ENCODE measurements around the gene PILRB. TPM values are rescaled to one million over a fixed set of nuclear protein-coding genes. Genes with fewer than 3 reads are reported as not detected.

The PILRB gene
- polyA plus RNA-seq, 3 donors, result 1.7 to 62.6 (median 2.2) TPM

GRCh38 chr7:100370303-100370702 lies 12.4 kb downstream of the PILRB start:
- Histone ChIP-seq H3K4me2 (replicated peaks; ENCODE audit: extremely low read depth, low read length, poor library complexity, severe bottlenecking) (no peak overlapping the region), H2AFZ (ENCODE audit: insufficient read depth, low read depth, low read length, poor library complexity, severe bottlenecking) (no peak overlapping the region), H3K27me3 (ENCODE audit: control insufficient read depth in 2 of 2, insufficient read depth in 2 of 2, low read length in 2 of 2) (no peaks in the 10 kb centered on the region), H3K9me3 (replicated peaks in 1 of 2; ENCODE audit: control insufficient read depth in 1 of 2, insufficient read depth in 1 of 2, low read length in 2 of 2) (no peaks in the 10 kb centered on the region), H3K4me3 (replicated peaks in 1 of 3; ENCODE audit: low read depth in 2 of 3, low read length in 3 of 3) (no peak overlapping the region), H3K36me3 (replicated peaks in 1 of 2; ENCODE audit: control insufficient read depth in 1 of 2, insufficient read depth in 2 of 2, low read length in 2 of 2) (peaks cover 4 to 8% of the 10 kb centered on the region in 2 donors), H3K4me1 (ENCODE audit: control insufficient read depth in 1 of 2, insufficient read depth in 2 of 2, low read length in 2 of 2) (peaks cover 93 to 97% of the 10 kb centered on the region in 2 donors), H4K20me1 (ENCODE audit: insufficient read depth, low read length) (no peaks in the 10 kb centered on the region), H3K79me2 (ENCODE audit: insufficient read depth, low read length) (peaks cover 69% of the 10 kb centered on the region), H3K9ac (ENCODE audit: insufficient read depth, low read length, poor library complexity, severe bottlenecking) (no peak overlapping the region), H3K27ac (ENCODE audit: low read depth in 1 of 2, low read length in 2 of 2) (peak overlapping the region; percentile 98 to 99)
- Mint-ChIP-seq H3K4me3 (no peak overlapping the region), H3K4me1 (peaks cover 90% of the 10 kb centered on the region), H3K27ac (peak overlapping the region; percentile 99 to 100 (median 99)), H3K27me3 (ENCODE audit: low read depth in 3 of 3) (peaks cover 0 to 5% (median 0%) of the 10 kb centered on the region in 3 donors), H3K36me3 (peaks cover 17 to 19% of the 10 kb centered on the region in 2 donors), H3K9me3 (no peaks in the 10 kb centered on the region)
- 94% methylated on average over 2 of the region's 4 CpGs for WGBS (ENCODE audit: insufficient coverage)
- intact Hi-C loops (cut with micrococcal nuclease), result no loop called here
- no peak for TF ChIP-seq CTCF (IDR thresholded peaks at IDR 0.05)
- no peak for DNase-seq

- Histone ChIP-seq H3K36me3 (replicated peaks in 1 of 2; ENCODE audit: control insufficient read depth in 1 of 2, insufficient read depth in 2 of 2, low read length in 2 of 2) (peaks cover 5 to 13% of the 10 kb centered on the region in 2 donors), H3K27ac (ENCODE audit: low read depth in 1 of 2, low read length in 2 of 2) (peak overlapping the region; percentile 98 to 99), H3K4me3 (replicated peaks in 1 of 3; ENCODE audit: low read depth in 2 of 3, low read length in 3 of 3) (no peak overlapping the region), H2AFZ (ENCODE audit: insufficient read depth, low read depth, low read length, poor library complexity, severe bottlenecking) (no peak overlapping the region), H3K4me2 (replicated peaks; ENCODE audit: extremely low read depth, low read length, poor library complexity, severe bottlenecking) (no peak overlapping the region), H3K27me3 (ENCODE audit: control insufficient read depth in 2 of 2, insufficient read depth in 2 of 2, low read length in 2 of 2) (no peaks in the 10 kb centered on the region), H3K9ac (ENCODE audit: insufficient read depth, low read length, poor library complexity, severe bottlenecking) (no peak overlapping the region), H3K4me1 (ENCODE audit: control insufficient read depth in 1 of 2, insufficient read depth in 2 of 2, low read length in 2 of 2) (peaks cover 93 to 97% of the 10 kb centered on the region in 2 donors), H4K20me1 (ENCODE audit: insufficient read depth, low read length) (peaks cover 2% of the 10 kb centered on the region), H3K79me2 (ENCODE audit: insufficient read depth, low read length) (peaks cover 73% of the 10 kb centered on the region), H3K9me3 (replicated peaks in 1 of 2; ENCODE audit: control insufficient read depth in 1 of 2, insufficient read depth in 1 of 2, low read length in 2 of 2) (no peaks in the 10 kb centered on the region)
- H3K4me3 Mint-ChIP-seq, result no peak overlapping the region
- H3K36me3 Mint-ChIP-seq, result peaks cover 21 to 24% of the 10 kb centered on the region in 2 donors
- WGBS (ENCODE audit: insufficient coverage), result 98% methylated on average over 4 of the region's 6 CpGs
- H3K4me1 Mint-ChIP-seq, result peaks cover 91% of the 10 kb centered on the region
- no peak for DNase-seq
- H3K9me3 Mint-ChIP-seq, result no peaks in the 10 kb centered on the region
- peak overlapping the region; percentile 99 to 100 (median 99) for H3K27ac Mint-ChIP-seq
- TF ChIP-seq CTCF (IDR thresholded peaks at IDR 0.05), result no peak
- H3K27me3 Mint-ChIP-seq (ENCODE audit: low read depth in 3 of 3), result peaks cover 0 to 6% (median 0%) of the 10 kb centered on the region in 3 donors
- intact Hi-C loops (cut with micrococcal nuclease), result no loop called here
Measured at GRCh38 chr7:100370746-100371145, 12.8 kb downstream of the PILRB start.
